B cell (primary cell): ENCODE measurements around the gene LRRC47.

Experiments used
- CTCF ChIP-seq: fragments of 200-600 bp; IDR thresholded peaks from one replicate; pipeline ENCODE4 v1.8.0; 2022; ENCODE audit warnings: antibody characterized with exemption, mild to moderate bottlenecking
- EZH2 ChIP-seq: IDR thresholded peaks from 2 replicates; pipeline ENCODE4 v1.6.1; 2012; ENCODE audit warnings: borderline replicate concordance, low read depth, mild to moderate bottlenecking, moderate library complexity, low read length; ENCODE audit not compliant: insufficient read depth, poor library complexity, severe bottlenecking

DNA sequence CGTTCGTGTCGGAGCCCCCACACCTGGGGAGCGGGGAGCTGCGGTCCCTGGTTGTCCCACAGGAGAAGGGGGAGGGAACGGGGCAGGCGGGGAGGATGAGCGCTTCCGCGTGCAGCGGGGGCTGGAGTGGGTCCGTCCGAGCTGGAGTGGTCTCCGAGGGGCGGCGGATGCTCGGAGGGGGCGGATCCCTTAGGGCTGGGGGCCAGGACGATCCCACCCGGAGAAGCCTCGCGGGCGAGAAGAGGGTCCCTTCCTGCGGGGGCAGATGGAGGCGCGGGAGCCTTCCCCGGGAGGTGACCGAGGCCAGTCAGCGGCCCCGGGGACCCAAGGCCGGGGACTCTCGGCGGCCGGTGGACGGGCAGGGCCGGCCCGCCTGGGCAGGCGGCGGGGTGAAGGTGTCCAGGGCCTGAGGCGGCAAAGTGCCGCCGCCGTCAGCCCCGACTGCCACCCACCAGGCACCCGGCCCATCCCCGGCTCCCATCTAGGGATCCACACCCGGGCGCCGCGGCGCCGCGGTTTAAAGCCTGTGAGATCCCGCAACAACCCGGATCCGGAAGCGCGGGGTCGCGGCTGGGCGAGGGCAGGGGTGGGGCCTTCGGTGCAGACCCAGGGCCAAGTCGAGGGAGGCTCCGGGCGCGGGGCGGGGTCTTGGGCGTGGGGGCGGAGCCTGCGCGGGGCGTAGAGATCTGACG lies 49.3 kb downstream of the LRRC47 start:
- no peak for TF ChIP-seq CTCF
- no peak for TF ChIP-seq EZH2
